Endothelial cell of umbilical vein (primary cell): ENCODE data around the gene LILRA2. TPM values are rescaled to one million over a fixed set of nuclear protein-coding genes. Genes with fewer than 3 reads are reported as not detected.

Experiments
- BruUV-seq: library from RNA; stranded (reverse); fragments of 400-500 nt; replicated peaks from 2 replicates; lab custom pipeline; 2021; lab: Mats Ljungman, UMichigan
- CTCF ChIA-PET: fragments of 300-600, 350-600 bp; sonication (Branson Sonifier 250); formaldehyde crosslinking; loops from one replicate; lab custom pipeline; 2021; ENCODE audit warnings: antibody characterized with exemption, inconsistent platforms; lab: Charles Lee
- POLR2A ChIA-PET: fragments of 300-600, 350-600 bp; sonication (Branson Sonifier 250); formaldehyde crosslinking; loops from one replicate; lab custom pipeline; 2021; ENCODE audit warnings: antibody characterized with exemption, inconsistent platforms; lab: Charles Lee
- DNase-seq: peaks from one replicate; pipeline ENCODE4 v3.0.0-alpha.2; 2011; ENCODE audit warnings: low read depth, low spot score
- FAIRE-seq: peaks from 2 replicates; lab custom pipeline; 2011; peaks lifted over from hg19 to GRCh38; lab: Jason Lieb, UNC
- H2AFZ ChIP-seq: 2 replicates; pipeline ENCODE4 v1.6.0; 2012; ENCODE audit warnings: low read depth, low read length, control low read depth, inconsistent platforms
- H3K27ac ChIP-seq: 2 replicates; pipeline ENCODE4 v1.5.1; 2011; ENCODE audit warnings: low read depth, mild to moderate bottlenecking, control low read depth, low read length, moderate library complexity; ENCODE audit not compliant: insufficient read depth
- H3K27me3 ChIP-seq, 2 experiments: 2 replicates each; pipeline versions ENCODE4 v1.6.0 to v1.6.1; 2011; ENCODE audit warnings: low read length in 2 of 2, mixed read lengths in 1 of 2; ENCODE audit not compliant: control insufficient read depth in 2 of 2, insufficient read depth in 2 of 2
- H3K36me3 ChIP-seq, 2 experiments: 2 replicates in 1 of 2; 3 replicates in 1 of 2; pipeline ENCODE4 v1.5.1; 2011; ENCODE audit warnings: low read length in 2 of 2, mild to moderate bottlenecking in 1 of 2, moderate library complexity in 1 of 2; ENCODE audit not compliant: control insufficient read depth in 2 of 2, insufficient read depth in 2 of 2; ENCODE audit errors: extremely low read depth in 1 of 2
- H3K4me1 ChIP-seq: 3 replicates; pipeline ENCODE4 v1.5.1; 2011; ENCODE audit warnings: mild to moderate bottlenecking, low read length; ENCODE audit not compliant: control insufficient read depth, insufficient read depth; ENCODE audit errors: extremely low read depth
- H3K4me2 ChIP-seq: 2 replicates; pipeline ENCODE4 v1.6.1; 2011; ENCODE audit warnings: low read length, control low read depth, mixed read lengths; ENCODE audit not compliant: insufficient read depth
- H3K4me3 ChIP-seq, 3 experiments: fragments of 200-600 bp in 1 of 3; sonication (generic), shearing (Covaris generic) in 1 of 3; replicated peaks in 1 of 3; 2 replicates each; pipeline ENCODE4 v1.5.1; 2011 to 2016; ENCODE audit warnings: control low read depth in 3 of 3, low read length in 3 of 3, mild to moderate bottlenecking in 2 of 3, inconsistent platforms in 1 of 3, low read depth in 1 of 3, moderate library complexity in 1 of 3; ENCODE audit not compliant: insufficient read depth in 1 of 3
- H3K79me2 ChIP-seq: 2 replicates; pipeline ENCODE4 v1.6.0; 2012; ENCODE audit warnings: low read length, inconsistent platforms; ENCODE audit not compliant: control insufficient read depth, insufficient read depth
- H3K9ac ChIP-seq: replicated peaks from 2 replicates; pipeline ENCODE3; 2011; ENCODE audit warnings: low read length, control low read depth; ENCODE audit not compliant: insufficient read depth; ENCODE audit errors: extremely low read depth
- H3K9me1 ChIP-seq: replicated peaks from 3 replicates; pipeline ENCODE4 v1.6.0; 2011; ENCODE audit warnings: mild to moderate bottlenecking, low read length; ENCODE audit not compliant: control insufficient read depth, insufficient read depth; ENCODE audit errors: extremely low read depth
- H3K9me3 ChIP-seq: replicated peaks from 2 replicates; pipeline ENCODE4 v1.5.1; 2012; ENCODE audit warnings: low read length, inconsistent platforms; ENCODE audit not compliant: control insufficient read depth, insufficient read depth
- H4K20me1 ChIP-seq: replicated peaks from 2 replicates; pipeline ENCODE3; 2011; ENCODE audit warnings: mild to moderate bottlenecking, low read length; ENCODE audit not compliant: control insufficient read depth, insufficient read depth; ENCODE audit errors: extremely low read depth
- CTCF ChIP-seq, 2 donors: IDR thresholded peaks; 1 replicate in 1 of 2; 2 replicates in 1 of 2; pipeline ENCODE4 v1.5.1; 2011; ENCODE audit warnings: low read length in 2 of 2, mild to moderate bottlenecking in 2 of 2, moderate library complexity in 2 of 2, control low read depth in 1 of 2, inconsistent platforms in 1 of 2, low read depth in 1 of 2; ENCODE audit not compliant: insufficient read depth in 1 of 2; ENCODE audit errors: extremely low read depth in 1 of 2
- EZH2 ChIP-seq: IDR thresholded peaks from 2 replicates; pipeline ENCODE4 v1.6.1; 2012; ENCODE audit warnings: borderline replicate concordance, low read depth, mild to moderate bottlenecking, moderate library complexity, low read length, inconsistent platforms; ENCODE audit not compliant: severe bottlenecking
- FOS ChIP-seq: IDR thresholded peaks from 2 replicates; pipeline ENCODE4 v1.6.1; 2011; ENCODE audit warnings: mild to moderate bottlenecking, low read length, moderate library complexity, borderline replicate concordance; ENCODE audit not compliant: insufficient read depth
- GATA2 ChIP-seq: IDR thresholded peaks from 2 replicates; pipeline ENCODE4 v1.7.0; 2011; ENCODE audit warnings: low read depth, mild to moderate bottlenecking, moderate library complexity, mixed read lengths, low read length; ENCODE audit not compliant: insufficient read length, insufficient read depth
- JUN ChIP-seq: IDR thresholded peaks from 2 replicates; pipeline ENCODE4 v1.6.1; 2011; ENCODE audit warnings: borderline replicate concordance, low read depth; ENCODE audit not compliant: insufficient read length, insufficient read depth
- MAX ChIP-seq: IDR thresholded peaks from 2 replicates; pipeline ENCODE4 v1.6.1; 2011; ENCODE audit not compliant: insufficient read depth, insufficient read length
- MYC ChIP-seq: IDR thresholded peaks from one replicate; pipeline ENCODE4 v1.6.1; 2011; ENCODE audit warnings: mild to moderate bottlenecking, low read depth, low read length
- POLR2A ChIP-seq: IDR thresholded peaks from 2 replicates; pipeline ENCODE4 v1.6.1; 2012; ENCODE audit warnings: low read depth, mild to moderate bottlenecking, control low read depth, low read length
- POLR2AphosphoS5 ChIP-seq: IDR thresholded peaks from 2 replicates; pipeline ENCODE4 v1.6.1; 2012; ENCODE audit warnings: low read depth, mild to moderate bottlenecking, control low read depth, low read length, moderate library complexity; ENCODE audit not compliant: insufficient read depth
- dilution Hi-C: fragments of 300-500 bp; cut with MboI; formaldehyde crosslinking; loops from one replicate; pipeline ENCODE4 v1.15.0; 2019; ENCODE audit warnings: low sequenced_read_pairs; ENCODE audit not compliant: extremely low pct_ligation_motif_present
- intact Hi-C: fragments of 100-400 bp; cut with micrococcal nuclease; formaldehyde crosslinking; loops from one replicate; pipeline ENCODE4 v1.10.0; 2022
- polyA plus RNA-seq, 4 experiments: library from polyadenylated mRNA; depleted of rRNA in 3 of 4; stranded (reverse) in 3 of 4; unstranded in 1 of 4; fragments of >200 nt; gene quantifications; 2 replicates each; pipeline versions ENCODE4 v1.2.1 to v1.2.3, GENCODE V29; 2011 to 2012; ENCODE audit warnings: missing spikeins in 1 of 4
- total RNA-seq: library from RNA; stranded (reverse); gene quantifications from 2 replicates; pipeline ENCODE4 v1.2.3, GENCODE V29; 2021

The LILRA2 gene
- total and polyA plus RNA-seq, 2 donors (not counting 3 experiments of a cell fraction or from before 2014, with no cell fraction given), result not detected

- CTCF ChIA-PET, result no interaction called here
- FAIRE-seq (no peak), DNase-seq (no peak)
- no TSS peak for BruUV-seq
- Histone ChIP-seq H2AFZ (no peak overlapping the region), H3K27ac (no peak overlapping the region), H4K20me1 (no peaks in the 10 kb centered on the region), H3K4me2 (no peak overlapping the region), H3K27me3 (no peaks in the 10 kb centered on the region), H3K4me3 (no peak overlapping the region), H3K9me3 (no peaks in the 10 kb centered on the region), H3K36me3 (no peaks in the 10 kb centered on the region), H3K9me1 (no peaks in the 10 kb centered on the region), H3K4me1 (no peaks in the 10 kb centered on the region), H3K9ac (no peak overlapping the region), H3K79me2 (no peaks in the 10 kb centered on the region)
- no peak for TF ChIP-seq EZH2
- TF ChIP-seq CTCF (IDR thresholded peaks at IDR 0.05; ENCODE audit: extremely low read depth in 1 of 2, insufficient read depth in 1 of 2, low read depth in 1 of 2, low read length in 2 of 2), result no peak
- TF ChIP-seq POLR2A, result no peak
- no peak for TF ChIP-seq MYC
- TF ChIP-seq JUN, result no peak
- TF ChIP-seq FOS, result no peak
- TF ChIP-seq MAX, result no peak
- TF ChIP-seq POLR2AphosphoS5, result no peak
- no peak for TF ChIP-seq GATA2
- dilution Hi-C loops, result no loop called here
- intact Hi-C loops, result no loop called here
- POLR2A ChIA-PET, result no interaction called here
Observed at GRCh38 chr19:54533476-54533875, 40.1 kb upstream of the LILRA2 start.
